CD14-positive monocyte (primary cell): ENCODE data around the gene SLC25A13. TPM values are rescaled to one million over a fixed set of nuclear protein-coding genes. Genes with fewer than 3 reads are reported as not detected.

ENCODE experiments used
- DNase-seq, 3 donors: peaks; one replicate each; pipeline ENCODE4 v3.0.0-alpha.2; 2011 to 2022
- H2AFZ ChIP-seq: 2 replicates; pipeline ENCODE4 v1.6.0; 2012; ENCODE audit warnings: mild to moderate bottlenecking, low read depth, low read length, inconsistent platforms; ENCODE audit not compliant: insufficient read depth, poor library complexity, severe bottlenecking
- H3K27ac ChIP-seq, 2 donors: 1 replicate in 1 of 2; 2 replicates in 1 of 2; pipeline ENCODE4 v1.5.1; 2012 to 2013; ENCODE audit warnings: low read length in 2 of 2, control low read depth in 1 of 2, inconsistent platforms in 1 of 2, low read depth in 1 of 2, mild to moderate bottlenecking in 1 of 2
- H3K27me3 ChIP-seq, 2 donors: one replicate each; pipeline versions ENCODE4 v1.6.0 to v1.6.1; 2011 to 2013; ENCODE audit warnings: low read length in 2 of 2; ENCODE audit not compliant: control insufficient read depth in 2 of 2, insufficient read depth in 2 of 2
- H3K36me3 ChIP-seq, 2 donors: replicated peaks in 1 of 2; 1 replicate in 1 of 2; 2 replicates in 1 of 2; pipeline versions ENCODE4 v1.5.1 to v1.6.1; 2012 to 2013; ENCODE audit warnings: low read length in 2 of 2, control low read depth in 1 of 2, inconsistent platforms in 1 of 2, mild to moderate bottlenecking in 1 of 2; ENCODE audit not compliant: insufficient read depth in 2 of 2, control insufficient read depth in 1 of 2
- H3K4me1 ChIP-seq, 2 donors: 1 replicate in 1 of 2; 2 replicates in 1 of 2; pipeline versions ENCODE4 v1.5.1 to v1.6.1; 2012 to 2013; ENCODE audit warnings: low read length in 2 of 2, control low read depth in 1 of 2, inconsistent platforms in 1 of 2, mild to moderate bottlenecking in 1 of 2, moderate library complexity in 1 of 2; ENCODE audit not compliant: insufficient read depth in 2 of 2, control insufficient read depth in 1 of 2
- H3K4me2 ChIP-seq: replicated peaks from 2 replicates; pipeline ENCODE3; 2012; ENCODE audit warnings: low read length, moderate library complexity, mild to moderate bottlenecking; ENCODE audit not compliant: poor library complexity, severe bottlenecking; ENCODE audit errors: extremely low read depth
- H3K4me3 ChIP-seq, 3 experiments: fragments of 200-600 bp in 1 of 3; sonication (generic) in 1 of 3; replicated peaks in 1 of 3; 1 replicate in 2 of 3; 2 replicates in 1 of 3; pipeline ENCODE4 v1.5.1; 2011 to 2013; ENCODE audit warnings: low read length in 3 of 3, mild to moderate bottlenecking in 3 of 3, control low read depth in 2 of 3, low read depth in 2 of 3, inconsistent platforms in 1 of 3, moderate library complexity in 1 of 3
- H3K79me2 ChIP-seq: 2 replicates; pipeline ENCODE4 v1.6.0; 2012; ENCODE audit warnings: mild to moderate bottlenecking, control low read depth, inconsistent platforms, low read length, moderate library complexity; ENCODE audit not compliant: insufficient read depth
- H3K9ac ChIP-seq: 2 replicates; pipeline ENCODE4 v1.6.0; 2017; ENCODE audit warnings: low read length, mild to moderate bottlenecking; ENCODE audit not compliant: insufficient read depth, poor library complexity, severe bottlenecking
- H3K9me3 ChIP-seq, 2 donors: replicated peaks in 1 of 2; 1 replicate in 1 of 2; 2 replicates in 1 of 2; pipeline versions ENCODE4 v1.5.1 to v1.6.1; 2012 to 2013; ENCODE audit warnings: low read length in 2 of 2, control low read depth in 1 of 2; ENCODE audit not compliant: control insufficient read depth in 1 of 2, insufficient read depth in 1 of 2
- H4K20me1 ChIP-seq: 2 replicates; pipeline ENCODE4 v1.6.0; 2012; ENCODE audit warnings: mild to moderate bottlenecking, low read length, control low read depth, moderate library complexity; ENCODE audit not compliant: insufficient read depth
- H3K27ac Mint-ChIP-seq, 7 donors: one replicate each; pipeline ENCODE4 v1.8.0; 2020; ENCODE audit warnings: mild to moderate bottlenecking in 7 of 7, mixed read lengths in 7 of 7, moderate library complexity in 6 of 7, inconsistent platforms in 2 of 7
- H3K27me3 Mint-ChIP-seq, 3 donors: one replicate each; pipeline ENCODE4 v1.8.0; 2021 to 2022; ENCODE audit warnings: low read depth in 3 of 3, mild to moderate bottlenecking in 3 of 3, mixed read lengths in 3 of 3, moderate library complexity in 3 of 3, inconsistent platforms in 1 of 3
- H3K36me3 Mint-ChIP-seq, 2 donors: one replicate each; pipeline ENCODE4 v1.8.0; 2020; ENCODE audit warnings: mixed read lengths in 2 of 2, inconsistent platforms in 1 of 2, mild to moderate bottlenecking in 1 of 2
- H3K4me1 Mint-ChIP-seq: one replicate; pipeline ENCODE4 v1.8.0; 2020; ENCODE audit warnings: mild to moderate bottlenecking, mixed read lengths
- H3K4me3 Mint-ChIP-seq, 2 donors: one replicate each; pipeline ENCODE4 v1.8.0; 2020; ENCODE audit warnings: mild to moderate bottlenecking in 2 of 2, mixed read lengths in 2 of 2, moderate library complexity in 1 of 2
- H3K9me3 Mint-ChIP-seq, 7 donors: one replicate each; pipeline ENCODE4 v1.8.0; 2020 to 2022; ENCODE audit warnings: mixed read lengths in 7 of 7, mild to moderate bottlenecking in 6 of 7, moderate library complexity in 6 of 7, inconsistent platforms in 2 of 7
- CTCF ChIP-seq: fragments of 200-600 bp; IDR thresholded peaks from one replicate; pipeline ENCODE4 v1.8.0; 2022; ENCODE audit warnings: antibody characterized with exemption, mild to moderate bottlenecking
- WGBS: methylation state at CpG from one replicate; pipeline ENCODE4 v1.1.5; 2013; ENCODE audit warnings: missing lambda C conversion rate; ENCODE audit not compliant: insufficient coverage; 5-methylcytosine and 5-hydroxymethylcytosine counted together
- intact Hi-C, 2 donors: fragments of 100-400 bp; cut with micrococcal nuclease; formaldehyde crosslinking; loops; one replicate each; pipeline versions ENCODE4 v1.15.0 to v1.15.1; 2023
- polyA plus RNA-seq, 3 donors: library from polyadenylated mRNA; depleted of rRNA in 1 of 3; unstranded in 2 of 3; stranded (reverse) in 1 of 3; fragments of 300-500 nt in 2 of 3; fragments of >200 nt in 1 of 3; fragmentation: Illumina TruSeq in 2 of 3; gene quantifications; 1 replicate in 2 of 3; 2 replicates in 1 of 3; pipeline ENCODE4 v1.2.3, GENCODE V29; 2012 to 2021

Gene SLC25A13
- polyA plus RNA-seq, 3 donors: 12.7 to 15.7 (median 14.4) TPM

- no peak for TF ChIP-seq CTCF
- H4K20me1 ChIP-seq: no peaks in the 10 kb centered on the region
- no peaks in the 10 kb centered on the region for H3K36me3 ChIP-seq
- no peak overlapping the region for H3K9ac ChIP-seq
- no peak overlapping the region for H3K4me2 ChIP-seq
- no peaks in the 10 kb centered on the region for H3K36me3 Mint-ChIP-seq
- no peaks in the 10 kb centered on the region for H3K9me3 ChIP-seq
- no peak overlapping the region for H3K4me3 Mint-ChIP-seq
- no peaks in the 10 kb centered on the region for H3K27me3 ChIP-seq
- intact Hi-C loops: no loop called here
- H3K79me2 ChIP-seq: no peaks in the 10 kb centered on the region
- H2AFZ ChIP-seq: no peak overlapping the region
- DNase-seq: no peak
- no peaks in the 10 kb centered on the region for H3K4me1 ChIP-seq
- H3K27me3 Mint-ChIP-seq: peaks cover 0 to 8% (median 4%) of the 10 kb centered on the region in 3 donors
- no peak overlapping the region for H3K4me3 ChIP-seq
- H3K27ac Mint-ChIP-seq: no peak overlapping the region
- H3K27ac ChIP-seq: no peak overlapping the region
- WGBS: 89% methylated on average over 2 of the region's 3 CpGs
- no peaks in the 10 kb centered on the region for H3K4me1 Mint-ChIP-seq
- peaks cover 0 to 5% (median 1%) of the 10 kb centered on the region in 7 donors for H3K9me3 Mint-ChIP-seq
Observed at GRCh38 chr7:96349572-96349971, 27.7 kb upstream of the SLC25A13 start.

- WGBS: 90% methylated on average over 2 of the region's 2 CpGs
- H3K27me3 Mint-ChIP-seq: peaks cover 3 to 10% (median 6%) of the 10 kb centered on the region in 3 donors
- Histone ChIP-seq H3K9ac (no peak overlapping the region), H3K79me2 (no peaks in the 10 kb centered on the region), H3K36me3 (no peaks in the 10 kb centered on the region), H3K27me3 (no peaks in the 10 kb centered on the region), H3K4me2 (no peak overlapping the region), H4K20me1 (no peaks in the 10 kb centered on the region), H3K27ac (no peak overlapping the region), H3K4me1 (no peaks in the 10 kb centered on the region), H3K9me3 (no peaks in the 10 kb centered on the region), H2AFZ (no peak overlapping the region), H3K4me3 (no peak overlapping the region)
- no peak for DNase-seq
- peaks cover 0 to 5% (median 1%) of the 10 kb centered on the region in 7 donors for H3K9me3 Mint-ChIP-seq
- intact Hi-C loops: no loop called here
- H3K4me3 Mint-ChIP-seq: no peak overlapping the region
- no peaks in the 10 kb centered on the region for H3K36me3 Mint-ChIP-seq
- H3K4me1 Mint-ChIP-seq: no peaks in the 10 kb centered on the region
- H3K27ac Mint-ChIP-seq: no peak overlapping the region
- no peak for TF ChIP-seq CTCF
Observed at GRCh38 chr7:96347471-96347870, 25.6 kb upstream of the SLC25A13 start.
